AG09309 (cell line): ENCODE data around the gene CTNND1.

Experiments
- DNase-seq: peaks from one replicate; pipeline ENCODE4 v3.0.0-alpha.2; 2010; ENCODE audit warnings: low read depth
- H3K4me3 ChIP-seq: 2 replicates; pipeline ENCODE4 v1.5.1; 2011; ENCODE audit warnings: mild to moderate bottlenecking, low read depth, low read length, moderate library complexity; ENCODE audit not compliant: control insufficient read depth
- CTCF ChIP-seq: IDR thresholded peaks from 2 replicates; pipeline ENCODE4 v1.5.1; 2011; ENCODE audit warnings: mild to moderate bottlenecking, low read depth, low read length, inconsistent platforms; ENCODE audit not compliant: insufficient read depth, control insufficient read depth; ENCODE audit errors: missing control alignments

Gene CTNND1

GRCh38 chr11:57772562-57772961 is 11.0 kb downstream of the CTNND1 start:
- TF ChIP-seq CTCF, result no peak
- DNase-seq, result no peak
- no peak overlapping the region for H3K4me3 ChIP-seq

- no peak for TF ChIP-seq CTCF
- no peak overlapping the region for H3K4me3 ChIP-seq
- no peak for DNase-seq
Observed at GRCh38 chr11:57773026-57773598, 11.5 kb downstream of the CTNND1 start.

- DNase-seq, result no peak
Observed at GRCh38 chr11:57775491-57775890, 13.9 kb downstream of the CTNND1 start.

GRCh38 chr11:57776031-57776521 is 14.5 kb downstream of the CTNND1 start:
- H3K4me3 ChIP-seq, result no peak overlapping the region
- DNase-seq, result no peak
- TF ChIP-seq CTCF, result no peak

More at GRCh38 chr11:57775491-57775890, 13.9 kb downstream of the CTNND1 start:
- no peak for TF ChIP-seq CTCF
- H3K4me3 ChIP-seq, result no peak overlapping the region

- H3K4me3 ChIP-seq, result no peak overlapping the region
- TF ChIP-seq CTCF, result no peak
- DNase-seq, result no peak
Observed at GRCh38 chr11:57776577-57777210, 15.1 kb downstream of the CTNND1 start.

GRCh38 chr11:57777969-57778317 is 16.3 kb downstream of the CTNND1 start:
- no peak for DNase-seq
- no peak for TF ChIP-seq CTCF
- H3K4me3 ChIP-seq, result no peak overlapping the region
